22Rv1 (cell line): Measurements from ENCODE around the gene IGF2R.

ENCODE experiments used
- H3K27ac ChIP-seq: fragments of 450-650 bp; 2 replicates; pipeline ENCODE4 v1.5.1; 2017
- ZFX ChIP-seq: fragments of 450-650 bp; IDR thresholded peaks from 2 replicates; pipeline ENCODE4 v1.6.1; 2017; ENCODE audit warnings: antibody characterized with exemption, borderline replicate concordance
- TF ChIP-seq, protein P1 (sequence below): fragments of 450-650 bp; IDR thresholded peaks from 2 replicates; pipeline ENCODE4 v1.5.1; 2017; ENCODE audit warnings: mild to moderate bottlenecking

Gene IGF2R

DNA sequence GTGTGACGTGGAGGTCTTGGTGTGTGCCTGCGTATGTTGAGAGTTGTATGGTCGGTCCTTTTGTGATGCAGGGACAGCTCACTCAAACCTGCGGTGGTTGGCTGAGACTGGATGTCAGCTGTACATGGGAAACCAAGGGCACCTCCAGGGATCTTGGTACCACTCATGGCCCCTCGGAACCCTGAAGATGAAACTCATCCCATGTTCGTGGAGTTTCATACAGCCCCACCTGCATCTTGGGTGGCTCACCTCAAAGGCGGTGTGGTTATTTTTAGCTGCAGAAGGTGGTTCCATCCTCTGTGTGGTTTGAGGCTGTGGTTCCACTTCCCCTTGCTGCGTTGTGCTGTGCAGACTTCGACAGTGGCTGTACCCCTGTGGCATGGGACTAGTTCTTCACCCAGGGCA is 100.2 kb downstream of the IGF2R start:
- no peak overlapping the region for H3K27ac ChIP-seq
- TF ChIP-seq, protein P1, sequence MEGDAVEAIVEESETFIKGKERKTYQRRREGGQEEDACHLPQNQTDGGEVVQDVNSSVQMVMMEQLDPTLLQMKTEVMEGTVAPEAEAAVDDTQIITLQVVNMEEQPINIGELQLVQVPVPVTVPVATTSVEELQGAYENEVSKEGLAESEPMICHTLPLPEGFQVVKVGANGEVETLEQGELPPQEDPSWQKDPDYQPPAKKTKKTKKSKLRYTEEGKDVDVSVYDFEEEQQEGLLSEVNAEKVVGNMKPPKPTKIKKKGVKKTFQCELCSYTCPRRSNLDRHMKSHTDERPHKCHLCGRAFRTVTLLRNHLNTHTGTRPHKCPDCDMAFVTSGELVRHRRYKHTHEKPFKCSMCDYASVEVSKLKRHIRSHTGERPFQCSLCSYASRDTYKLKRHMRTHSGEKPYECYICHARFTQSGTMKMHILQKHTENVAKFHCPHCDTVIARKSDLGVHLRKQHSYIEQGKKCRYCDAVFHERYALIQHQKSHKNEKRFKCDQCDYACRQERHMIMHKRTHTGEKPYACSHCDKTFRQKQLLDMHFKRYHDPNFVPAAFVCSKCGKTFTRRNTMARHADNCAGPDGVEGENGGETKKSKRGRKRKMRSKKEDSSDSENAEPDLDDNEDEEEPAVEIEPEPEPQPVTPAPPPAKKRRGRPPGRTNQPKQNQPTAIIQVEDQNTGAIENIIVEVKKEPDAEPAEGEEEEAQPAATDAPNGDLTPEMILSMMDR: no peak
- TF ChIP-seq ZFX: no peak

DNA sequence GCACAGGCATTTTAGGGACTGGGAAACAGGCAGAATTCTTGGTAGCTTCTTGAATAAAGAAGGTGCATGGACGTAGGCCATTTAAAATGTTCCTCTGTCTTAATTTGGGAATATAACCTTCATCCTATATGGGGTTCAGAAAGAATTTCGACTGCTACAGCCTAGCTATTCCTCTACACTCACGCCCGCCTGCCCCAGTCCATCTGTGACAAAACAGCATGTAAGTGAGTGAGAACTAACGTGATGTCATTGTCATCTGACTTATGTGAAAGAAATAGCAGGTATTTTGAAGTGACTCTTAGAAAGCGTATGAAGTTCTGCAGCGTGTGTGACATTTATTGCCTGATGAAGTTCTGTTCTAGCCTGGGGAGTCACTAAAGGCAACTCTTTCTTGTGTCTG is 100.6 kb downstream of the IGF2R start:
- H3K27ac ChIP-seq: no peak overlapping the region
- TF ChIP-seq ZFX: no peak
- TF ChIP-seq, protein P1: no peak

DNA sequence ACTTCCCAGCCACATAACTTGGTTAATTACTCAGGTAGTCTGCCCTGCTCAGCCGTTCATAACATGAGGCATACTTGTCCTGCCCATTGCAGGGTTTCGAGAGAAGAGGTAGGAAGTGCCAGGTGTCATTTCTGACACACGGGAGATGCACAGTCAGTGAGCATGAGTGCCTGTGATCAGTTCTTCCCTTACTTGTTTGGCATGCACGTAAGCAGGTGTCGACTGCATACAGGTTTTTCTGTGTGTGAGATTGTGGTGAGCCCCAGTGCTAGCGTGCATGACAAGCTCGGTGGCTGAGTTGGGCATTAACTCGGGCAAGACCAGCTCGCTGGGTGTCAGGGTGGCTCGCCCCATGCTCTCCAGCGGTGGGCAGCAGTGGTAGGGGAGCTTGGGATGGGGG is 101.5 kb downstream of the IGF2R start:
- H3K27ac ChIP-seq: no peak overlapping the region
- TF ChIP-seq, protein P1: no peak
- no peak for TF ChIP-seq ZFX

DNA sequence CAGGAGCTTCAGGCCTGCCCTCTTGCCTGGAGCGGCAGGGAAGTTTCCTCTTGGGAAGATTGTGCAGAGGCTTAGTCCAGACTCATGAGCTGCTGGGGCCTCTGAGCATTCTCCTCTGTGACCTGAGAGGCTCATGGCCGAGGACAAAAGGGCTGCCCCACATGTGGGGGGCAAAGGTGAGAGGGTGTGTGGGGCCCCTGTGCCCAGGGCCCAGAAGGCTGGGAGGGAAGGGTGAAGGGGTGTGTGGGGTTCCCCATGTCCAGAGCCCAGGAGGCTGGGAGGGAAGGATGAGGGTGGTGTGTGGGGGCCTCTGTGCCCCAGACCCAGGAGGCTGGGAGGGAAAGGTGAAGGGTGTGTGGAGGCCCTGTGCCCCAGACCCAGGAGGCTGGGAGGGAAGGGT is 101.9 kb downstream of the IGF2R start:
- H3K27ac ChIP-seq: no peak overlapping the region
- no peak for TF ChIP-seq ZFX
- TF ChIP-seq, protein P1: no peak

DNA sequence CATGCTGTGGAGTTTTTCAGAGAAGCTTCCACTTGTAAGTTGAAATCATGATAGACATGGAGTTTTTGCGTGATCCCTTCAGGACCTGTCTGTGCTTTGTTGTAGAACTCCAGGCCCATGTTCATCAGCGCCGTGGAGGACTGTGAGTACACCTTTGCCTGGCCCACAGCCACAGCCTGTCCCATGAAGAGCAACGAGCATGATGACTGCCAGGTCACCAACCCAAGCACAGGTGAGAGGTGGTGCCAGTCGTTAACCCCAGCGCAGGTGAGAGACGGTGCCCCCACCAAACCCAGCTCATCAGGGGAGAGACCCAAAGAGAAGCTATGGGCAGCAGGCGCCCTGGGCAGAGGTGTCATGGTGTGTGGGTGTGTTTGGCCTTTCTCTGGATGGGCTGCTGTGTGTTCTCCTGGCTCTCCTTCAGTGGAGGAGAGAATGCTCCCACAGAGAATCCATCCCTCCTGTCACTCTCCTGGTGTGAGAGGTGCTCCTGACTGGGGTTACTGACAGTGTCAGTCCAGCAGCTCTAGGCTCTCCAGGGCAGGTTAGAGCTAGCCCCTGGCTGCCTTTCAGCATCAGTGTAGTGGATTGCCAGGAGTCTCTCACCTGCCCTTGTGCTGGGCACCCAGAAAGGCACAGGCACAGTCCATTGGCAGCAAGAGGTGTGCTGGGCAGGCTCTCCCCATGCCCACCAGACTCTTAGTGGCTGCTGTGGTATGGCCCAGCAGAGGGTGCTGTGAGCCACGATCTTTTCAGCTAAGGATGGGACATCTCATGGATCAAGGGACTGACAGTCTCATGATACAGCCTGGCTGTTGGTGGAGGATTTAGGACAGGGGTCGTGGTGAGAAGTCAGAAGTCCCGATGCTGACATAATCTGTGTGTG is 103.2 kb downstream of the IGF2R start:
- H3K27ac ChIP-seq: no peak overlapping the region
- TF ChIP-seq ZFX: no peak
- TF ChIP-seq, protein P1: peak; percentile 12; the same call in 1 of the 2 replicates

DNA sequence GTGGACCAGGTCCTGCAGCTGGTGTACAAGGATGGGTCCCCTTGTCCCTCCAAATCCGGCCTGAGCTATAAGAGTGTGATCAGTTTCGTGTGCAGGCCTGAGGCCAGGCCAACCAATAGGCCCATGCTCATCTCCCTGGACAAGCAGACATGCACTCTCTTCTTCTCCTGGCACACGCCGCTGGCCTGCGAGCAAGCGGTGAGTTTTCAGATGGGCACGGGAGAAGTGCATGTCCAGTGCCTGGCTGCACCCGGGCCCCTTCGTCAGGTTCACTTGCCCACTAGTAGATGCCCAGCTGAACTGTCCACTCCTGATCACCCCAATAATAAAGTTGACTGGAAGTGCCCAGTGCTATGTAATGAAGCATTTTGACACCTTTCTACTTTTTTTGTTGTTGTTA is 104.4 kb downstream of the IGF2R start:
- TF ChIP-seq, protein P1: no peak
- no peak for TF ChIP-seq ZFX
- no peak overlapping the region for H3K27ac ChIP-seq

DNA sequence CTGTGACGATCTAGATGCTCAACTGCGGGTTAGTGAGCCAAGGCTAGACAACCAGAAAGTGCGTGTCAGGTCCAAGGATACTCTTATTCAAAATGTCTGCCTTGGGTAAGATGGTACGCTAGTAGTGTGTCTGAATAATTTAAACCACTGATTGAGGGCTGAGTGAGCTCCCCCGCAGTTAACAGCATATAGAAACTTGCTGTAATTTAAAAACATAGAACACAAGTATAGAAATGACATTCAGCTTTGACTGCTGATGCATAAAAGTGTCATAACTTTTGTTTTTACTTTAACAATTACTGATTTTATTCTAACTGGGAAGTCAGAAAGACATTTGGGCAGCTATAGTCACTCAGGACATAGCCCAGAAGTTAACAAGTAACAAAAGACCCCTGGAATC is 107.1 kb downstream of the IGF2R start:
- TF ChIP-seq, protein P1: no peak
- TF ChIP-seq ZFX: no peak

More for the DNA sequence above, 107.1 kb downstream of the IGF2R start:
- no peak overlapping the region for H3K27ac ChIP-seq
